DOHH2 (cell line): ENCODE results near the gene IGSF6.

Source experiments
- EZH2phosphoT487 ChIP-seq: fragments of 200-600 bp; sonication (generic); IDR thresholded peaks from 2 replicates; pipeline ENCODE4 v1.6.1; 2017; ENCODE audit warnings: borderline replicate concordance, mild to moderate bottlenecking, antibody characterized with exemption, low read length, moderate library complexity, mixed read lengths
- TF ChIP-seq, protein P1 (sequence below): fragments of 200-600 bp; sonication (generic); IDR thresholded peaks from one replicate; pipeline ENCODE4 v1.5.1; 2014; ENCODE audit warnings: antibody characterized with exemption, mild to moderate bottlenecking, low read depth, low read length; ENCODE audit not compliant: poor library complexity, severe bottlenecking

DNA sequence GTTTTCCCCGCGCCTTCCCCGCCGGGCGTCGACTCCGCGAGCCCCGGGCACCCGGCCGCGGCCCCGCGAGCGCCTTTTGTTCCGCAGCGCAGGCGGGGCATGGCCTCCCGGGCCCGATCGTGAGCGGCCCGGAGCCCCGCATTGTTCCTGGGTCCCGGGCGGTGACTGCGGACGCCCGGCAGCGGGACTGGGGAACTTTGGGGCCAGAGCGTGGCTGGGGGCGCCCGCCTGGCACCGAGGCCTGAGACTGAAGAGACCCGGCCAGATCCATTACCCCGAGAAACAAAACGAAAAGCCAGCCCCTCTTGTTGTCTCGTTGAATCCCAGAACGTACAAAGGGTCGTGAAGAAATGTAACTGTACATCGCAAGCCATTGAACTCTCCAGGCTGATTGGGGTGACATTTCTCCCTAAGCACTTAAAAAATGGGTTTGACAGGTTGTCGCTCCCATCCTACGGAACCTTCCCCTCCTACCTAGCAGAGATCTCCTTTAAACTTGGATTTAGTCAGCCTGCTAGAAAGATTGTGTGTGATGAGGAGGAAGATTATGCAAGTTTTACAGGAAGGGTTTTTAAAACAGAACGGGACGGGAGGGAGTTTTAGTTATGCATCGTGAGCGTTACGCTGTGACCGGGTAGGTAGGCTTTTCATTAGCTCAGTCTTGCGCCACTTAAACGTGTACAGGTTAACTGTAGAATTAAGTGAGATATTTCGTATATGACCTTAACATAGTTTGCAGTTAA, 52.2 kb downstream of the IGSF6 start:
- TF ChIP-seq, protein P1, sequence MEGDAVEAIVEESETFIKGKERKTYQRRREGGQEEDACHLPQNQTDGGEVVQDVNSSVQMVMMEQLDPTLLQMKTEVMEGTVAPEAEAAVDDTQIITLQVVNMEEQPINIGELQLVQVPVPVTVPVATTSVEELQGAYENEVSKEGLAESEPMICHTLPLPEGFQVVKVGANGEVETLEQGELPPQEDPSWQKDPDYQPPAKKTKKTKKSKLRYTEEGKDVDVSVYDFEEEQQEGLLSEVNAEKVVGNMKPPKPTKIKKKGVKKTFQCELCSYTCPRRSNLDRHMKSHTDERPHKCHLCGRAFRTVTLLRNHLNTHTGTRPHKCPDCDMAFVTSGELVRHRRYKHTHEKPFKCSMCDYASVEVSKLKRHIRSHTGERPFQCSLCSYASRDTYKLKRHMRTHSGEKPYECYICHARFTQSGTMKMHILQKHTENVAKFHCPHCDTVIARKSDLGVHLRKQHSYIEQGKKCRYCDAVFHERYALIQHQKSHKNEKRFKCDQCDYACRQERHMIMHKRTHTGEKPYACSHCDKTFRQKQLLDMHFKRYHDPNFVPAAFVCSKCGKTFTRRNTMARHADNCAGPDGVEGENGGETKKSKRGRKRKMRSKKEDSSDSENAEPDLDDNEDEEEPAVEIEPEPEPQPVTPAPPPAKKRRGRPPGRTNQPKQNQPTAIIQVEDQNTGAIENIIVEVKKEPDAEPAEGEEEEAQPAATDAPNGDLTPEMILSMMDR: no peak
- TF ChIP-seq EZH2phosphoT487: no peak
